Right lobe of liver (tissue), 6 donors: ENCODE data around the gene ANKRD44. TPM values are rescaled to one million over a fixed set of nuclear protein-coding genes. Genes with fewer than 3 reads are reported as not detected.
"Not testable (repeated sequence)": the region's sequence is repeated elsewhere in the genome, so short reads cannot be mapped to it uniquely, and the experiment has no call there.

ENCODE experiments used
- ATAC-seq, 4 donors: fragments of 200-7000 bp; cut with Tn5 transposase; one replicate each; pipeline ENCODE4 v1.9.1; 2020; ENCODE audit warnings: mild to moderate bottlenecking in 4 of 4, moderate library complexity in 4 of 4
- DNase-seq, 3 donors: peaks; one replicate each; pipeline ENCODE4 v3.0.0-alpha.2; 2020
- H3K27ac ChIP-seq, 3 donors: fragments of 200-600 bp; one replicate each; pipeline ENCODE4 v1.8.0; 2022
- H3K27me3 ChIP-seq, 2 donors: fragments of 200-600 bp; one replicate each; pipeline ENCODE4 v1.8.0; 2022
- H3K36me3 ChIP-seq, 4 donors: fragments of 200-600 bp; sonication (generic) in 1 of 4; one replicate each; pipeline versions ENCODE4 v1.5.1 to v1.8.0; 2017 to 2022; ENCODE audit warnings: control low read depth in 1 of 4
- H3K4me1 ChIP-seq, 4 donors: fragments of 200-600 bp; sonication (generic) in 1 of 4; one replicate each; pipeline versions ENCODE4 v1.5.1 to v1.8.0; 2017 to 2022; ENCODE audit warnings: control low read depth in 1 of 4
- H3K4me3 ChIP-seq, 3 donors: fragments of 200-600 bp; one replicate each; pipeline ENCODE4 v1.8.0; 2022
- H3K9me3 ChIP-seq, 4 donors: fragments of 200-600 bp; sonication (generic) in 1 of 4; one replicate each; pipeline versions ENCODE4 v1.5.1 to v1.8.0; 2017 to 2022; ENCODE audit warnings: control low read depth in 1 of 4
- POLR2A ChIP-seq: fragments of 450-650 bp; IDR thresholded peaks from one replicate; pipeline ENCODE4 v1.6.1; 2017; ENCODE audit warnings: antibody characterized with exemption, mild to moderate bottlenecking
- WGBS: methylation state at CpG from one replicate; pipeline ENCODE4 v1.1.6; 2018; ENCODE audit warnings: low coverage, low lambda C conversion rate; ENCODE audit not compliant: insufficient coverage; ENCODE audit errors: missing lambda C conversion rate; 5-methylcytosine and 5-hydroxymethylcytosine counted together
- intact Hi-C, 2 donors: fragments of 100-400 bp; cut with DNase I; formaldehyde crosslinking; loops; one replicate each; pipeline versions ENCODE4 v1.11.2 to v1.14.1; 2022
- total RNA-seq, 6 experiments: library from RNA; depleted of rRNA in 2 of 6; stranded (reverse); fragments of >200 nt in 2 of 6; fragmentation: NEBNext Ultra II Directional in 3 of 6; extraction: Animal tissue kit (Norgen Biotek cat#: 25700) in 3 of 6; gene quantifications; one replicate each; pipeline versions ENCODE4 v1.1.0 to v1.2.4, GENCODE V29; 2016 to 2023
- TF ChIP-seq, protein P1 (sequence below), 4 donors: fragments of 200-600 bp in 3 of 4; fragments of 450-650 bp in 1 of 4; IDR thresholded peaks; one replicate each; pipeline versions ENCODE4 v1.5.1 to v1.8.0; 2016 to 2022; ENCODE audit warnings: antibody characterized with exemption in 4 of 4, mild to moderate bottlenecking in 2 of 4
- donor health status: DM: no; HTN: yes; CAD: no.
- donor health status: DM: no; HTN: no; CAD: no.
- donor health status: DM: no; HTN: no; CAD: no.
- donor health status: DM: no; HTN: yes; CAD: no.
- donor health status: DM: no; HTN: yes; CAD: no.

Gene ANKRD44
- total RNA-seq, 6 experiments from 2014 or later, result 7.9 to 19.5 (median 13.3) TPM

DNA sequence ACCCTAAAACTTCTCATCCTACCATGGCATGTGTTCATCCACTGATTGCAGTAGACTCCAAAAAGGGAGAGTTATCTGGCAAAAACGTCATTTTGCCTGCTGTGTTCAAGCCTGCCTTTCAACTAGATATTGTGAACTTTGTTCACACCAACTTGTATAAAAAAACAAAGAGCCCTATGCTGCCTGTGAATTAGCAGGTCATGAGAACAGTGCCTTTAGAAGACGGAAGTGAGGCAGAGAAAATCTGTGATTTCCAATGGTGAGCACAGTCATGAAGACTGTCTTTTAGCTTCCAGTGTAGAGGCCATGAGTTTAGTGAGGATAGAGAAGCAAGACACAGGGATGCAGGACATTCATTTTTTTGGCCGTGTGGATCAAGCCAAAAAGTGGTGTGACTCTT, 280.5 kb downstream of the ANKRD44 start:
- Histone ChIP-seq H3K36me3 (peaks cover 0 to 3% (median under 1%) of the 10 kb centered on the region in 4 donors), H3K9me3 (no peaks in the 10 kb centered on the region), H3K4me3 (no peak overlapping the region), H3K27ac (no peak overlapping the region), H3K27me3 (no peaks in the 10 kb centered on the region), H3K4me1 (no peaks in the 10 kb centered on the region)
- intact Hi-C loops, result no loop called here
- WGBS, result 79% methylated on average over 3 of the region's 3 CpGs
- TF ChIP-seq POLR2A, result no peak
- TF ChIP-seq, protein P1, sequence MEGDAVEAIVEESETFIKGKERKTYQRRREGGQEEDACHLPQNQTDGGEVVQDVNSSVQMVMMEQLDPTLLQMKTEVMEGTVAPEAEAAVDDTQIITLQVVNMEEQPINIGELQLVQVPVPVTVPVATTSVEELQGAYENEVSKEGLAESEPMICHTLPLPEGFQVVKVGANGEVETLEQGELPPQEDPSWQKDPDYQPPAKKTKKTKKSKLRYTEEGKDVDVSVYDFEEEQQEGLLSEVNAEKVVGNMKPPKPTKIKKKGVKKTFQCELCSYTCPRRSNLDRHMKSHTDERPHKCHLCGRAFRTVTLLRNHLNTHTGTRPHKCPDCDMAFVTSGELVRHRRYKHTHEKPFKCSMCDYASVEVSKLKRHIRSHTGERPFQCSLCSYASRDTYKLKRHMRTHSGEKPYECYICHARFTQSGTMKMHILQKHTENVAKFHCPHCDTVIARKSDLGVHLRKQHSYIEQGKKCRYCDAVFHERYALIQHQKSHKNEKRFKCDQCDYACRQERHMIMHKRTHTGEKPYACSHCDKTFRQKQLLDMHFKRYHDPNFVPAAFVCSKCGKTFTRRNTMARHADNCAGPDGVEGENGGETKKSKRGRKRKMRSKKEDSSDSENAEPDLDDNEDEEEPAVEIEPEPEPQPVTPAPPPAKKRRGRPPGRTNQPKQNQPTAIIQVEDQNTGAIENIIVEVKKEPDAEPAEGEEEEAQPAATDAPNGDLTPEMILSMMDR (IDR thresholded peaks at IDR 0.05), result no peak
- DNase-seq, result no peak
- ATAC-seq, result no peak

DNA sequence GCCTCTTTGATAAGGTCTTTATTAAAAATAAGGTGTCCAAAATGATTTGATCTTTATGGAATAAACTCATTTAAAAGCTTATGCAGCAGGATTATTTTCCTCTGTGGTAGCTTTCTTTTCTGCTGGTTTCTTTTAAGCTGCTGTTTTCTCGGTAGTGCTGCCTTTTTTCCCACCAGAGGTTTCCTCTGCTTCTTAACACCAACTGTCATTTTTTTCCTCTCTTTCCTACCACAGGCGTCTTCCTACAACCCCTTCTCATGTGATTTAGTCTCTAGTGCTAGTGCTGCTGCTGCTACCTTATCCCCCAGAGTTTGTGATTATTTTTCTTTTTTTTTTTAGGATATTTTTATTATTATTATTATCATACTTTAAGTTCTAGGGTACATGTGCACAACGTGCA, 281.9 kb downstream of the ANKRD44 start:
- H3K4me1 ChIP-seq, result no peaks in the 10 kb centered on the region
- no peak for ATAC-seq
- intact Hi-C loops, result no loop called here
- TF ChIP-seq POLR2A, result no peak
- TF ChIP-seq, protein P1 (IDR thresholded peaks at IDR 0.05), result no peak
- no peak overlapping the region for H3K27ac ChIP-seq
- H3K36me3 ChIP-seq, result peaks cover 0 to 12% (median 3%) of the 10 kb centered on the region in 4 donors
- 81% methylated on average over 2 of the region's 3 CpGs for WGBS
- H3K27me3 ChIP-seq, result no peaks in the 10 kb centered on the region
- no peaks in the 10 kb centered on the region for H3K9me3 ChIP-seq
- H3K4me3 ChIP-seq, result no peak overlapping the region
- DNase-seq, result no peak

DNA sequence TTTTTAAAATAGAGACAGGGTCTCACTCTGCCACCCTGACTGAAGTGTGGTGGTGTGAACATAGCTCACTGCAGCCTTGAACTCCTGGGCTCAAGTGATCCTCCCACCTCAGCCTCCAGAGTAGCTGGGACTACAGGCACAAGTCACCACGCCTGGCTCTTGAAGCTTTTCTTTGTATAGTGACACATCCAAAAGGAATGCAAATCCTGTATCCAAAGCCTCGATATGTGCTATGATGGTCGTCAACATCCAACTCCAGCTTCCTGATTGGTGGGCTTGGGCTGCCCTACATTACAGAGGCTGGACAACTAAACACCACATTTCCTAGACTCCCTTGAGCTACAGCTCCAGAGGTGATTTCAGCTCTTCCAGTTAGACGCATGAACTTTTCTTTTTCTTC, 282.4 kb downstream of the ANKRD44 start:
- DNase-seq (no peak), ATAC-seq (no peak)
- no peaks in the 10 kb centered on the region for H3K27me3 ChIP-seq
- intact Hi-C loops, result no loop called here
- H3K36me3 ChIP-seq, result peaks cover 0 to 12% (median 3%) of the 10 kb centered on the region in 4 donors
- H3K27ac ChIP-seq, result no peak overlapping the region
- no peaks in the 10 kb centered on the region for H3K9me3 ChIP-seq
- no peak overlapping the region for H3K4me3 ChIP-seq
- WGBS, result 87% methylated on average over 4 of the region's 4 CpGs
- no peak for TF ChIP-seq POLR2A
- TF ChIP-seq, protein P1 (IDR thresholded peaks at IDR 0.05), result no peak
- no peaks in the 10 kb centered on the region for H3K4me1 ChIP-seq

DNA sequence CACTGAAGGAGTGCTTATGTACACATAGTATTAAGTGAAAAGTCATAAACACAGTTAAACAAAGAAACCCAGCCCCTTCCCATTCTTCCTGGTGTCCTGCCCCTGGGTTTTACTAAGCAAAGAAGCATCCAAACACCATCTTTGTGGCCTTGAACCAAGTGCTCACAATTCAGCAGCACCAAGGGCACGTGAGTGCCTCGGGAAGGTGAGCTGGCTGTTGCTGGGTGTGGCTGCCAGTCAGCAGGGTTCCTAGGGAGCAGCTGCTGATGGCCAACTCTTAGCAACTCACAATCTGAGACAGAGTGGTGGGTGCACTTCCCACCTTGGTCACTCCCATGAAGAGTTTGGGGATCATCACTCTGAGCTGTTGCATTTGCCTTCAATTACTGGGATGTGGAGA, 286.4 kb downstream of the ANKRD44 start:
- Histone ChIP-seq H3K27ac (no peak overlapping the region), H3K9me3 (no peaks in the 10 kb centered on the region), H3K27me3 (no peaks in the 10 kb centered on the region), H3K4me3 (no peak overlapping the region), H3K36me3 (peaks cover 0 to 12% (median 2%) of the 10 kb centered on the region in 4 donors), H3K4me1 (no peaks in the 10 kb centered on the region)
- DNase-seq, result no peak
- TF ChIP-seq POLR2A, result no peak
- TF ChIP-seq, protein P1 (IDR thresholded peaks at IDR 0.05), result no peak
- no peak for ATAC-seq
- intact Hi-C loops, result no loop called here
- WGBS, result 79% methylated on average over 2 of the region's 2 CpGs

DNA sequence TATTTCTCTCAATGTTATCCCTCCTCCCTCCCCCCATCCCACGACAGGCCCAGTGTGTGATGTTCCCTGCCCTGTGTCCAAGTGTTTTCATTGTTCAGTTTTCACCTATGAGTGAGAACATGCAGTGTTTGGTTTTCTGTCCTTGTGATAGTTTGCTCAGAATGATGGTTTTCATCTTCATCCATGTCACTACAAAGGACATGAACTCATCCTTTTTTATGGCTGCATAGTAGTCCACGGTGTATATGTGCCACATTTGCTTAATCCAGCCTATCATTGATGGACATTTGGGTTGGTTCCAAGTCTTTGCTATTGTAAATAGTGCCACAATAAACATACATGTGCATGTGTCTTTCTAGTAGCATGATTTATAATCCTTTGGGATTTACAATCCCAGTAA, 289.7 kb downstream of the ANKRD44 start:
- WGBS, result 94% methylated on average over 2 of the region's 2 CpGs
- intact Hi-C loops, ATAC-seq, DNase-seq, H3K27ac ChIP-seq, H3K4me1 ChIP-seq, H3K9me3 ChIP-seq, H3K4me3 ChIP-seq, H3K27me3 ChIP-seq: not testable (repeated sequence)
- H3K36me3 ChIP-seq, result peaks cover 0 to 12% (median 2%) of the 10 kb centered on the region in 4 donors
